Activated T-cell treated with anti-CD3 and anti-CD28 coated beads, Interleukin-2, amount 50 U/mL, for 1 hour (primary cell): ENCODE measurements around the gene SEZ6L2.
"Not testable (repeated sequence)": the region's sequence is repeated elsewhere in the genome, so short reads cannot be mapped to it uniquely, and the experiment has no call there.

ENCODE experiments used
- DNase-seq: peaks from one replicate; pipeline ENCODE4 v3.0.0-alpha.2; 2020

Gene SEZ6L2

DNA sequence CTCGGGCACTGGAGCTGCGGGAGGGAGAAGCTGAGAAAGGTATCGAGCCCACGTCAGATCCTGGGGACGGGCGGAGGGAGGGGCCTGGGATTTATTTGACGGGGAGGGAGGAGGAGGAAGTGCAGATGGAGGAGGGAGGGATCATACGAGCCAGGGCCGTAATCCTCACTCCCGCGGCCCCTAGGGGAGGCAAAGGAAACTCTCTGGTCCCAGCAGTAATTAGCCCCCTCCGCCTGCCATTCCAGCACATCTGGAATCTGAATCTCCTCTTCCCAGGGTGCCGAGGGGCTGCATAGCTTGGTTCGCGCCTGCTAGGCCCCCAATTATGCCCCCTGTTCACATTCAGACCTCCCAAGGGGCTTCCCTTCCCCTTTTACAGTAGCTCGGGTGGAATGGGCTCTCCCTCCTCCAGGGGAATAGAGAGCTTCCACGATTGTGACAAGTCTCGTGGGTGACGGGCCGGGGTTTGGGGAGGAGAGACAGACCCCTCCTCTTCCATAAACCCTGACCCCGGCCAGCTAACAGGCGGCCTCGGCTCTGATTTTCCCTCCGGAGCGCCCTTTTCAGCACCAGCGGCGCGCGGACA is at the start of gene SEZ6L2:
Gene SEZ6L2 (minus strand): TSS at position 35 of the 586 bp plus-strand sequence. CDS start 531 bp downstream, outside the sequence.
- no peak for DNase-seq

- DNase-seq = no peak
These were observed 48.5 kb upstream of the SEZ6L2 start for GRCh38 chr16:29947897-29948296.

DNA sequence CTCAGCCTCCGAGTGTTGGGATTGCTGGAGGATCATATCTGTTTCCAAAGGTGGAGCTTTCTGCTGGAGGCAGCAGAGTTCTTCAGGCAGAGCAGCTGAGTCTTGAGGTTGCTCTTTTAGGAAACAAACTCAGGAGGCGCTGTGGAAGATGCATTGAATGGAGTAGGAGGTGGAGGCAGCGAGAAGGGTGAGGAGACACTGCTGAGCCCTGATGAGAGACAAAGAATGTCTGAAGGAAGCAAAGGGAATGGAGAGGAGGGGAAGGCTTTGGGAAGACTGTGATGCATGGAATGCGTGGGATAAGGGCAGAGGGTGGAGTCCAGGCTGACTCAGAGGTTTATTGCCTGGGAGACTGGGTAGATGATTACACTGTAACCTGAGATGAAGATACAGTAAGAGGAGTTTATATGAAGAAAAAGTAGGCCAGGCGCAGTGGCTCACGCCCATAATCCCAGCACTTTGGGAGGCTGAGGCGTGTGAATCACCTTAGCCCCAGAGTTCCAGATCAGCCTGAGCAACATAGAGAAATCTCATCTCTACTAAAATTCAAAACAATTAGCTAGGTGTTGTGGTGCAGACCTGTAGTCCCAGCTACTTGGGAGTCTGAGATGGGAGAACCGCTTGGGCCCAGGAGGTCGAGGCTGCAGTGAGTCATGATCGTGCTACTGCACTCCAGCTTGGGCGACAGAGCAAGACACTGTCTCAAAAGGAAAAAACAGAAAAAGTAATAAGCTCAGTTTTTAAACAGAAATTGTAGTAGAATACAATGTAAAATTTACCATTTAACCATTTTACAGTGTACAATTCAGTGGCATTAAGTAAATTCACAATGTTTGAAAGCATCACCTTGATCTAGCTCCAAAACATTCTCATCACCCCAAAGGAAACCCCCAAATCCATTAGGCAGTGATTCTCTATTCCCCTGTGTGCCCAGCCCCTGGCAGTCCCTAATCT is 44.8 kb upstream of the SEZ6L2 start:
- DNase-seq = no peak

DNA sequence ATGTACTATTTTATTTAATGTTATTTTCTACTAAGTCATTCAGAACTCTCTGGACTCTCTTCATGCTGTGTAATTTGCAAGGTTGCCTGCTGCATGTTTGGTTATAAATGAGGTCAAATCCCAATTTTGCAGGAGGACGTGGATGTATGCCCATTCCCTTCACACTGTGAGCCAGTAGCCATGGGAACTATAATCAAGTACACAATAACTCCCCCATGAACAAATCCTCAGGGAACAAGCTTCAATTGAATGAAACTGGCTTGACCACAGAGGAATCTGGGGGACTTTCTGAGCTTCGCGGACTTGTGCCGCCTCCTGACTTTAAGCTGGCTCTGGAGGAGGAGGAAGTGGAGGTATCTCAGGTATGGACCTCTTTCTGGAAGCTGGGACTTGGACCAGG is 41.3 kb upstream of the SEZ6L2 start:
- no peak for DNase-seq

GRCh38 chr16:29931750-29932149 is 32.4 kb upstream of the SEZ6L2 start:
- DNase-seq = not testable (repeated sequence)

DNA sequence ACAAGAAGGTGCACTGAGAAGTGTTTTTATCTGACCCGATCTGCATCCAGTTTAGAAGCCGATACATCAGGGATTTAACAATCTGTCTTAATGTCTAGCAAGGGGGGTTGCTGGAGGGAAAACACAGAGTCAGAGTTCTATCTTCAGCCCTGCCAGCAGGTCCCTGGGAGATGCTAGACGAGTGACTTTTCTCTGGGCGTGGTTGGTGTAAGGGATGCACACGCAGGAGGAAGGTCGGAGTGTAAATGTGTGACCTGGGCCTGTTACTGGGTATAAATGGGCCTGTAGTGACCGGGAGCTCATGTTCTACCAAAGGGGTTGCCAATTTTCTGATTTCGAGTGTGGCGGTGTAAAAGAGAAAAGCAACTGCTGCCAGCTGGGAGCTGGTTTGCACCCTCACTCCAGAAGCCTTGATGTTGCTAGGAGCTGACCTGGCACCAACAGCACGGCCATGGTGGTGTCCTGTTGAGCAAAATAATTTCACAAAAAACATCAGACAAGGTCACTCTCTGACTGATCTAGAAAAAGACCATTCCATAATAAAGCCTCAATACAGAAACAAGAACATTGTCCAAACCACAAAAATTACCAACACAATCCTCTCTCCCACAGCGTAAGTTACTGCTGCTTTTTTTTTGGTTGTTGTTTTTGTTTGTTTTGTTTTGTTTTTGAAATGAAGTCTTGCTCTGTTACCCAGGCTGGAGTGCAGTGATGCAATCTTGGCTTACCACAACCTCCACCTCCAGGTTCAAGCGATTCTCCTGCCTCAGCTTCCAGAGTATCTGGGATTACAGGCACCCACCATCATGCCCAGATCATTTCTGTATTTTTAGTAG is 27.9 kb upstream of the SEZ6L2 start:
- DNase-seq = no peak

GRCh38 chr16:29926711-29927052 is 27.3 kb upstream of the SEZ6L2 start:
- no peak for DNase-seq

GRCh38 chr16:29925781-29926710 is 26.7 kb upstream of the SEZ6L2 start, which contains the start of gene KCTD13:
TSS of gene KCTD13 (minus strand) at chr16:29926226. CDS start at chr16:29926033, 193 bp downstream.
- peak; percentile 98 for DNase-seq

DNA sequence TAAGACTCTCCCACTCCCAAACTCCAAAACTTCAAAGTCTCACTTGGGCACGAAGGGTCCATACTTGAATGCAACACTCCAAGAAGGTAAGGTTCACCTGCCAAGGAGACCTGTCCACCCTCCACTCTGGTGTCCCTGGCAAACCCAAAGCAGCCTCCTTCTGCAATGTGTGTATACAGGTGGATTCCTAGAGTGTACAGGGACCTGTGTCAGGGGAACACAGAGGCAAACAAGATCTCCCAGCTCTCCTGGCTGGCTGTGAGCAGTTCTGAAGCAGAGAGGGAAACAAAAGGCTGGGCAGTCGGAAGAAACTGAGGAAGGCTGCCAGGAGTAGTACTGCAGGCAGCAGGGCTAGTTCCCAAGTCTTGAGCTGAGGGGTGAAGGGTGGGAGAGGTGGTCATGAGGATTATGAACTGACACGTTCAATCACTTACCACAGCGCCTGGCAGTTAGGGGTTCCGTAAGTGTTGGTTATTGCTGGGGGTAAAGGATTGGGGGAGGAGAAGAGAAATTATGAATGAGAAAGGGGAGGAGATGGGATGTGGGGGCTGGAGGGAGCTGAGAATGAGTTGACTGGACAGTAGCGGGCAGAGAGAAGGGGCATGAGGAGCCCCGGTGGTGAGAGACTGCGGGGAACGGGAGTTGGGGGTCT is 25.9 kb upstream of the SEZ6L2 start:
- no peak for DNase-seq

DNA sequence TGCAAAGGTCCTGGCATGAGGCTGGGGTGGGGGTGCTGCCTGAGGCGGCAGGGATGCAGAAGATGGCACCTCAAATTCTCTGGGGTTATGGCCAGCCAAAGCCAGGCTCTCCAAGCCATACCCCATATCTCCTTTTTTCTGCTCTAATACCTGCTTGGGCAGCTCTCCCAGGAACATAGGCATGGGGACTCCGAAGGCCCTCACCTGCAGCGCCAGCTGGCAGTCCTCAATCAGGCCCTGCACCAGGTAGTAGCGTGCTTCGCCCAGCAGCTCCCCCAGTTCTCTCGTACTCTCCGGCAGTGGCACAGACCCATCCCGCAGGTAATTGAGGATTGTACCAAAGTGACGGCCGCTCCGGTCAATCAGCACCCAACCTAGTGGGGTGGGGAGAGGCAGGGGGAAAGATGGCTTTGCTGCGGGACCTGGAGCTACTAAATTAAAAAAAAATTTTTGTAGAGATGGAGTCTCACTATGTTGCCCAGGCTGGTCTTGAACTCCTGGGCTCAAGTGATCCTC is 23.7 kb upstream of the SEZ6L2 start:
- DNase-seq = no peak

- no peak for DNase-seq
These were observed 23.0 kb upstream of the SEZ6L2 start for GRCh38 chr16:29922326-29922725.

DNA sequence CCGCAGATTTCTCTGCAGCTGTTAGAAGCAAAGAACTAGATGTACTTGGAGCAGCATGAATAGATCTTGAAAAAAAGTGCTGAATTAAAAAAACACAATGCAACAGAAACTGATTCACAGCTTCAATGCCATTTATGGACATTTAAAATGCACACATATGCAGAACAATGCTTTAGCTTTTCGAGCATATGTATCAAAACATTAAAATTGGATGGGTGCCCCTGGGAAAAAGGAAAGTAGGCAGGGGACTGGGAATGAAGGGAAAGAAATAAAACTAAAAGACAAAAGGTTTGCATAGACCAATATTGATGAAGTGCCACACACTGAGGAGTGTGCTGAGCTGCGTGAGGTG is 21.7 kb upstream of the SEZ6L2 start:
- no peak for DNase-seq

- no peak for DNase-seq
These were observed 21.1 kb upstream of the SEZ6L2 start for GRCh38 chr16:29920288-29921033.

GRCh38 chr16:29916979-29917378 is 17.6 kb upstream of the SEZ6L2 start:
- no peak for DNase-seq

GRCh38 chr16:29915590-29916247 is 16.4 kb upstream of the SEZ6L2 start:
- no peak for DNase-seq

GRCh38 chr16:29913514-29913913 is 14.2 kb upstream of the SEZ6L2 start:
- no peak for DNase-seq

DNA sequence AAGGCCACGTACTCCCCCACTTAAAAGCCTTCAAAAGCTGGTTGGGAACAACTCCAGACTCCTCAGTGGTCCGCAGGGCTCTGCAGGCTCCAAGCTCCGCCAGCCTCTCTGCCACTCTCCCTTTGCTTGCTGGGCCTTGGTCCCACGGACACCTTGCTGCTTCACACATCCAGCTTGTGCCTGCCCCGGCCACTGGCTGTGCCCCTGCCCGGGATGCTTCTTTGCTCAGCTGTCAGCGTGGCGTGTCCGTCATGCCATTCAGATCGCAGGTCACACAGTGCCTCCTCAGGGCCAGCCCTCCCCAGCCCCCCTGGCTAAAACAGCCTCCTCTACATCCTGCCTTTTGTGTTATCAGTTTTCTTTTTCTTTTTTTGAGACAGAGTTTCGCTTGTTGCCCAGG is 12.7 kb upstream of the SEZ6L2 start:
- no peak for DNase-seq

- DNase-seq = no peak
These were observed 12.3 kb upstream of the SEZ6L2 start for GRCh38 chr16:29911676-29912010.

DNA sequence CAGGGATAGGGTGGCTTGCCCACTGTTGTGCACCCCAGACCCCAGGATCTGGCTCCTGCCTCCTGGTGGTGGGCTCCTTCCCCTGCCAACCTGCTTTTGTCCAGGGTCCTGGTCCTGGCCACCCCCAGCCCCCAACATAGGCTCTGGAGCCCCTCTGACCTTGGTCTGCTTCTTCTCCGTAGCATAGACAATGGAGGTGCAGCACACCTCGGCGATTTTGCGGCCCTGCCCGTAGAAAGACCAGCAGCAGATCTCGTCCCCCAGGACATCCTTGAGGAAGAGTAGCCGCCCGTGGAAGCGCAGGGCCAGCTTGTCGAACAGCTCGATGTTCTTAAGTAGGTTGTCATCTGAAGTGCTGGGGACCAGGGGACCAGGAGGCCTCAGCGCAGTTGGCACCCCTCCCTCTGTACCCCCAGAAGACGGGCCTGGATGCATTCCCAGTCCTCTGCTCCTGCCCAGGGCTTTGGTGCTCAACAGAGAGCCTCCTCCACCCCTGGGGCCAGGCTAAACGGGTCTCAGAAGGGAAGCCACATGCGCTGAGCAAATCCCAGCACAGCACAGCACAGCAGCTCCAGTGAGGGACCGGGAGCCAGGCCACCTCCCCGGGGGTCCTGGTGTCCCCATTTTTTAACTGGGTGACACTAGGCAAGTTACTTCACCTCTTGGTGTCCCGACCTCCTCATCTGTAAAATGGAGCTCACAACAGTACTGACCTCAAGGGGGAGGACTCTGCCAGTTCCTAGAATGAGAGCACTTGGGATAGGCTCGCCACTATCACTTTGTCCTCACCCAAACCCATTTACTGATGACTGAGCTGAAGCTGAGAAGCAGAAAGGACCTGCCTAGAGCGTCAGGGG is 11.7 kb upstream of the SEZ6L2 start:
- no peak for DNase-seq
